Astrocyte of the spinal cord (primary cell): ENCODE measurements around the gene PRKCE.

Source experiments
- DNase-seq: peaks from one replicate; pipeline ENCODE4 v3.0.0; 2011; ENCODE audit warnings: low read depth, low spot score
- H3K4me3 ChIP-seq: 2 replicates; pipeline ENCODE4 v1.5.1; 2011; ENCODE audit warnings: low read depth, mild to moderate bottlenecking, low read length, moderate library complexity
- CTCF ChIP-seq: IDR thresholded peaks from 2 replicates; pipeline ENCODE4 v1.5.1; 2012; ENCODE audit warnings: low read depth, mild to moderate bottlenecking, low read length, inconsistent platforms
- in situ Hi-C: cut with HindIII; loops from 2 replicates; pipeline ENCODE4 v1.10.0; 2017; ENCODE audit warnings: low sequenced_read_pairs

Gene PRKCE

GRCh38 chr2:46023165-46023854 is 371.8 kb downstream of the PRKCE start:
- in situ Hi-C loops: no loop called here
- no peak overlapping the region for H3K4me3 ChIP-seq

GRCh38 chr2:46024146-46024779 is 372.8 kb downstream of the PRKCE start:
- no peak for DNase-seq
- H3K4me3 ChIP-seq: no peak overlapping the region
- in situ Hi-C loops: no loop called here
- no peak for TF ChIP-seq CTCF

More at GRCh38 chr2:46023165-46023854, 371.8 kb downstream of the PRKCE start:
- no peak for DNase-seq
- no peak for TF ChIP-seq CTCF

GRCh38 chr2:46025081-46025480 is 373.6 kb downstream of the PRKCE start:
- H3K4me3 ChIP-seq: no peak overlapping the region
- DNase-seq: no peak
- in situ Hi-C loops: no loop called here
- TF ChIP-seq CTCF: no peak

GRCh38 chr2:46025676-46026075 is 374.2 kb downstream of the PRKCE start:
- in situ Hi-C loops: no loop called here
- DNase-seq: no peak
- no peak for TF ChIP-seq CTCF
- no peak overlapping the region for H3K4me3 ChIP-seq

GRCh38 chr2:46026431-46026830 is 375.0 kb downstream of the PRKCE start:
- in situ Hi-C loops: no loop called here
- no peak for DNase-seq
- no peak overlapping the region for H3K4me3 ChIP-seq
- no peak for TF ChIP-seq CTCF

GRCh38 chr2:46029332-46029811 is 377.9 kb downstream of the PRKCE start:
- DNase-seq: peak; percentile 74
- in situ Hi-C loops: no loop called here
- TF ChIP-seq CTCF: peak; percentile 14
- H3K4me3 ChIP-seq: no peak overlapping the region
